Measurements from ENCODE around the gene COL11A2.

DNA sequence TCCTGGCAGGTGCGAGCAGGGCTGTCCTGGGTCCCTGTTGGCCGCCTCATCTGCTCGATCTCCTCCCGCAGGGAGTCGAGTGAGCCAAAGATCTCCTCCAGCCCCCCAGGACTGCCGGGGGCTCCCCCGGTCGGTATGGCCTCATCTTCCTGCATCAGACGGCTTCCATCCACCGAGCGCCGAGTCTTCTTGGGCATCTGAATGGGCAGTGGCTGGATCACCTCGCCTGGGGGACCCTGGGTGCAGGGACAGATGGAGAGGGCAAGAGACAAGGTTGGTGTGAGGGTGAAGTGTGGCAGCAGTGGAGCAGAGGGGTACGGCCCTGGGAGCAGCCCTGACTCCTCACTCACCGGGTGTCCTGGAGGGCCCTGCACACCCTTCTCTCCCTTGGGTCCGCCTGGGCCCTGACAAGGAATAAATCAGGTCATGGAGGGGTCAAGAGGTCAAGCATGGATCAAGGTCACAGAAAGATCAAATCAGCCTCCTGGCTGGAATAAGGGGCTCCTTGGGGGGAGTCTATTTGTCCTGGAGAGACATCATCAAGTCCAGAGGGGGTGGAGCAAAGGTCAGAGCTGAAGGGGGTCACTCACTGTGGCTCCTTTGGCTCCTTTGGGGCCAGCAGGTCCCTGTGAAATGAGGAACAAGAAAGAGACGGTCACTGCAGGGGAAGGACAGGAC lies 26.5 kb downstream of the COL11A2 start:
- TF ChIP-seq, protein P1, sequence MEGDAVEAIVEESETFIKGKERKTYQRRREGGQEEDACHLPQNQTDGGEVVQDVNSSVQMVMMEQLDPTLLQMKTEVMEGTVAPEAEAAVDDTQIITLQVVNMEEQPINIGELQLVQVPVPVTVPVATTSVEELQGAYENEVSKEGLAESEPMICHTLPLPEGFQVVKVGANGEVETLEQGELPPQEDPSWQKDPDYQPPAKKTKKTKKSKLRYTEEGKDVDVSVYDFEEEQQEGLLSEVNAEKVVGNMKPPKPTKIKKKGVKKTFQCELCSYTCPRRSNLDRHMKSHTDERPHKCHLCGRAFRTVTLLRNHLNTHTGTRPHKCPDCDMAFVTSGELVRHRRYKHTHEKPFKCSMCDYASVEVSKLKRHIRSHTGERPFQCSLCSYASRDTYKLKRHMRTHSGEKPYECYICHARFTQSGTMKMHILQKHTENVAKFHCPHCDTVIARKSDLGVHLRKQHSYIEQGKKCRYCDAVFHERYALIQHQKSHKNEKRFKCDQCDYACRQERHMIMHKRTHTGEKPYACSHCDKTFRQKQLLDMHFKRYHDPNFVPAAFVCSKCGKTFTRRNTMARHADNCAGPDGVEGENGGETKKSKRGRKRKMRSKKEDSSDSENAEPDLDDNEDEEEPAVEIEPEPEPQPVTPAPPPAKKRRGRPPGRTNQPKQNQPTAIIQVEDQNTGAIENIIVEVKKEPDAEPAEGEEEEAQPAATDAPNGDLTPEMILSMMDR (IDR thresholded peaks at IDR 0.05) = no peak
- no peak for TF ChIP-seq POLR2A (IDR thresholded peaks at IDR 0.05)
